WTC11 (cell line): Measurements from ENCODE around the gene CHTF18. TPM values are rescaled to one million over a fixed set of nuclear protein-coding genes. Genes with fewer than 3 reads are reported as not detected.

Experiments used
- ATAC-seq: fragments of 200-7000 bp; cut with Tn5 transposase; 2 replicates; pipeline ENCODE4 v1.10.0; 2021; ENCODE audit warnings: mild to moderate bottlenecking, moderate library complexity
- CTCF ChIA-PET: fragments of 300-600 bp; sonication (Branson Sonifier 250); formaldehyde crosslinking; loops from one replicate; lab custom pipeline; 2021; ENCODE audit warnings: antibody characterized with exemption; lab: Charles Lee
- POLR2A ChIA-PET: fragments of 350-600 bp; sonication (Branson Sonifier 250); formaldehyde crosslinking; loops from one replicate; lab custom pipeline; 2021; ENCODE audit warnings: antibody characterized with exemption; lab: Charles Lee
- DNase-seq: peaks from one replicate; pipeline ENCODE4 v3.0.0; 2021; ENCODE audit warnings: low spot score
- H3K27ac Mint-ChIP-seq: 2 replicates; pipeline ENCODE4 v1.8.0; 2021; ENCODE audit warnings: mixed read lengths
- H3K27me3 Mint-ChIP-seq: 2 replicates; pipeline ENCODE4 v1.8.0; 2021; ENCODE audit warnings: low read depth, mild to moderate bottlenecking, moderate library complexity, mixed read lengths
- H3K36me3 Mint-ChIP-seq: 2 replicates; pipeline ENCODE4 v1.8.0; 2021; ENCODE audit warnings: mixed read lengths
- H3K4me1 Mint-ChIP-seq: 2 replicates; pipeline ENCODE4 v1.8.0; 2022; ENCODE audit warnings: mixed read lengths
- H3K4me3 Mint-ChIP-seq: 2 replicates; pipeline ENCODE4 v1.8.0; 2021; ENCODE audit warnings: mild to moderate bottlenecking, moderate library complexity, mixed read lengths
- H3K9me3 Mint-ChIP-seq: 2 replicates; pipeline ENCODE4 v1.8.0; 2021; ENCODE audit warnings: mixed read lengths
- CDX4 ChIP-seq: fragments of 250-450 bp; sonication (Bioruptor Pico); IDR thresholded peaks from 2 replicates; pipeline ENCODE4 v1.9.0; 2021; ENCODE audit warnings: moderate library complexity, mild to moderate bottlenecking, inconsistent platforms, borderline replicate concordance
- ESRRA ChIP-seq: sonication (generic); formaldehyde crosslinking; IDR thresholded peaks from 2 replicates; pipeline ENCODE4 v1.8.1; 2022; ENCODE audit warnings: mild to moderate bottlenecking, missing genetic modification reagents, borderline replicate concordance
- ETV6 ChIP-seq: sonication (generic); formaldehyde crosslinking; IDR thresholded peaks from 2 replicates; pipeline ENCODE4 v1.8.1; 2022; ENCODE audit warnings: mild to moderate bottlenecking, missing genetic modification reagents
- FOXP4 ChIP-seq: sonication (generic); formaldehyde crosslinking; IDR thresholded peaks from 2 replicates; pipeline ENCODE4 v1.8.0; 2022; ENCODE audit warnings: mild to moderate bottlenecking, missing genetic modification reagents
- GTF2I ChIP-seq: fragments of 250-450 bp; sonication (Bioruptor Pico); conservative IDR thresholded peaks from 2 replicates; pipeline ENCODE4 v1.4.0; 2021; ENCODE audit warnings: mild to moderate bottlenecking
- HMGA2 ChIP-seq: fragments of 250-450 bp; sonication (Bioruptor Pico); IDR thresholded peaks from 2 replicates; pipeline ENCODE4 v1.4.0; 2021; ENCODE audit warnings: mild to moderate bottlenecking, moderate library complexity
- IRF1 ChIP-seq: sonication (generic); formaldehyde crosslinking; IDR thresholded peaks from 2 replicates; pipeline ENCODE4 v1.8.0; 2023; ENCODE audit warnings: missing genetic modification reagents
- MAX ChIP-seq: sonication (generic); formaldehyde crosslinking; IDR thresholded peaks from 2 replicates; pipeline ENCODE4 v1.8.0; 2022; ENCODE audit warnings: mild to moderate bottlenecking, missing genetic modification reagents
- MYBL2 ChIP-seq: sonication (generic); formaldehyde crosslinking; IDR thresholded peaks from 2 replicates; pipeline ENCODE4 v1.8.1; 2023; ENCODE audit warnings: mild to moderate bottlenecking, moderate library complexity, missing genetic modification reagents
- NFATC4 ChIP-seq: fragments of 250-450 bp; sonication (Bioruptor Pico); IDR thresholded peaks from 2 replicates; pipeline ENCODE4 v1.9.0; 2021; ENCODE audit warnings: mild to moderate bottlenecking
- NR2C2 ChIP-seq: sonication (generic); formaldehyde crosslinking; IDR thresholded peaks from 2 replicates; pipeline ENCODE4 v1.8.0; 2022; ENCODE audit warnings: mild to moderate bottlenecking, missing genetic modification reagents
- PREB ChIP-seq: sonication (generic); formaldehyde crosslinking; IDR thresholded peaks from 2 replicates; pipeline ENCODE4 v1.8.1; 2022; ENCODE audit warnings: mild to moderate bottlenecking, missing genetic modification reagents, moderate library complexity, borderline replicate concordance
- STAT6 ChIP-seq: sonication (generic); formaldehyde crosslinking; conservative IDR thresholded peaks from 2 replicates; pipeline ENCODE4 v1.8.1; 2023; ENCODE audit warnings: mild to moderate bottlenecking, low read depth, missing genetic modification reagents, moderate library complexity
- TCF7 ChIP-seq: sonication (generic); formaldehyde crosslinking; IDR thresholded peaks from 2 replicates; pipeline ENCODE4 v1.8.0; 2022; ENCODE audit warnings: mild to moderate bottlenecking, low read depth, missing genetic modification reagents, moderate library complexity
- USF1 ChIP-seq: sonication (generic); formaldehyde crosslinking; IDR thresholded peaks from 2 replicates; pipeline ENCODE4 v1.8.0; 2022; ENCODE audit warnings: mild to moderate bottlenecking, missing genetic modification reagents
- ZMAT4 ChIP-seq: fragments of 250-450 bp; sonication (Bioruptor Pico); IDR thresholded peaks from 2 replicates; pipeline ENCODE4 v1.9.0; 2021; ENCODE audit warnings: mild to moderate bottlenecking
- ZNF121 ChIP-seq: sonication (generic); formaldehyde crosslinking; IDR thresholded peaks from 2 replicates; pipeline ENCODE4 v1.8.0; 2023; ENCODE audit warnings: missing genetic modification reagents
- ZNF263 ChIP-seq: sonication (generic); formaldehyde crosslinking; IDR thresholded peaks from 2 replicates; pipeline ENCODE4 v1.8.1; 2022; ENCODE audit warnings: low read depth, mild to moderate bottlenecking, moderate library complexity, missing genetic modification reagents
- ZNF281 ChIP-seq: sonication (generic); formaldehyde crosslinking; IDR thresholded peaks from 2 replicates; pipeline ENCODE4 v1.8.0; 2023; ENCODE audit warnings: mild to moderate bottlenecking, missing genetic modification reagents
- ZNF425 ChIP-seq: fragments of 250-450 bp; sonication (Bioruptor Pico); conservative IDR thresholded peaks from 2 replicates; pipeline ENCODE4 v1.9.0; 2021; ENCODE audit warnings: mild to moderate bottlenecking
- total RNA-seq: library from RNA; stranded (reverse); gene quantifications from 3 replicates; pipeline ENCODE4 v1.2.3, GENCODE V29; 2021

The CHTF18 gene
- total RNA-seq, 1 experiment from 2014 or later, result 183 TPM

GRCh38 chr16:825341-826061, 37.1 kb downstream of the CHTF18 start (continued):
- TF ChIP-seq STAT6 (CRISPR knock-in tag) (no peak), ZNF121 (no peak), ZNF281 (CRISPR knock-in tag) (no peak), USF1 (CRISPR knock-in tag) (no peak)

GRCh38 chr16:827513-827912, 39.1 kb downstream of the CHTF18 start:
- Mint-ChIP-seq H3K4me3 (no peak overlapping the region), H3K27me3 (no peaks in the 10 kb centered on the region), H3K4me1 (no peaks in the 10 kb centered on the region), H3K9me3 (no peaks in the 10 kb centered on the region)
- CTCF ChIA-PET, result no interaction called here
- POLR2A ChIA-PET, result no interaction called here
- ATAC-seq, result no peak
- TF ChIP-seq NR2C2 (no peak), GTF2I (CRISPR knock-in tag) (no peak), HMGA2 (CRISPR knock-in tag) (no peak), FOXP4 (CRISPR knock-in tag) (no peak), MAX (CRISPR knock-in tag) (no peak), ZMAT4 (CRISPR knock-in tag) (no peak), ETV6 (no peak), TCF7 (CRISPR knock-in tag) (no peak), MYBL2 (CRISPR knock-in tag) (no peak), ZNF263 (CRISPR knock-in tag) (no peak), IRF1 (no peak), NFATC4 (CRISPR knock-in tag) (no peak), ESRRA (CRISPR knock-in tag) (no peak), ZNF425 (CRISPR knock-in tag) (no peak), PREB (CRISPR knock-in tag) (no peak), CDX4 (CRISPR knock-in tag) (no peak)
- TF ChIP-seq, all 79 proteins: peak for 0
- DNase-seq, result no peak
- H3K36me3 Mint-ChIP-seq, result no peaks in the 10 kb centered on the region
- no peak overlapping the region; the same call in 1 of the 2 replicates for H3K27ac Mint-ChIP-seq
